ENCODE data around the gene TCFL5.

DNA sequence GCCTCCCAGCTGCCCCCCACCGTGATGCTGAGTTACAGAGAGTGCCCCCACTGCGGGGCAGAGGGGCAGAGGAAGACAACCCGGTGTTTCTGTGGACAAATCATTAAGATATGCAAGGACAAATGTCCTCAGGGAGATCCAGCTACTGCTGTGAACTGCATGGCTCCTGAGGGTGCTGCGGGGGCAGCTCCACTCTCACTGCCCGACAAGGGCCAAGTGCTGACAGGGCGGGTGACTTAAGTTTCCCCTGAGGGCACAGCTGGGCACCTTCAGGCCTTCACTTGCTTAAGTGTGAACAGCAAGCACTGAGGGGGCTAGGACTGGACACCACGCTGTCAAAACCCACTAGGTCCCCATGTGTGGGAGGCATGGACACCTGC is 26.2 kb upstream of the TCFL5 start:
- TF ChIP-seq, protein P1, sequence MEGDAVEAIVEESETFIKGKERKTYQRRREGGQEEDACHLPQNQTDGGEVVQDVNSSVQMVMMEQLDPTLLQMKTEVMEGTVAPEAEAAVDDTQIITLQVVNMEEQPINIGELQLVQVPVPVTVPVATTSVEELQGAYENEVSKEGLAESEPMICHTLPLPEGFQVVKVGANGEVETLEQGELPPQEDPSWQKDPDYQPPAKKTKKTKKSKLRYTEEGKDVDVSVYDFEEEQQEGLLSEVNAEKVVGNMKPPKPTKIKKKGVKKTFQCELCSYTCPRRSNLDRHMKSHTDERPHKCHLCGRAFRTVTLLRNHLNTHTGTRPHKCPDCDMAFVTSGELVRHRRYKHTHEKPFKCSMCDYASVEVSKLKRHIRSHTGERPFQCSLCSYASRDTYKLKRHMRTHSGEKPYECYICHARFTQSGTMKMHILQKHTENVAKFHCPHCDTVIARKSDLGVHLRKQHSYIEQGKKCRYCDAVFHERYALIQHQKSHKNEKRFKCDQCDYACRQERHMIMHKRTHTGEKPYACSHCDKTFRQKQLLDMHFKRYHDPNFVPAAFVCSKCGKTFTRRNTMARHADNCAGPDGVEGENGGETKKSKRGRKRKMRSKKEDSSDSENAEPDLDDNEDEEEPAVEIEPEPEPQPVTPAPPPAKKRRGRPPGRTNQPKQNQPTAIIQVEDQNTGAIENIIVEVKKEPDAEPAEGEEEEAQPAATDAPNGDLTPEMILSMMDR (IDR thresholded peaks at IDR 0.05) = no peak
- TF ChIP-seq FOXP1 (CRISPR knock-in tag; IDR thresholded peaks at IDR 0.05; ENCODE audit: borderline replicate concordance) = no peak
- no peak for TF ChIP-seq ZNF219 (CRISPR knock-in tag; IDR thresholded peaks at IDR 0.05; ENCODE audit: borderline replicate concordance)

All from WTC11 (cell line).